Measurements from ENCODE around the gene CHTF18.

CHTF18 gene

GRCh38 chr16:793414-793813 is 5.0 kb downstream of the CHTF18 start:
- Histone ChIP-seq H3K9ac (ENCODE audit: low read depth, low read length, poor library complexity, severe bottlenecking) (no peak overlapping the region), H3K36me3 (ENCODE audit: insufficient read depth, low read length) (no peaks in the 10 kb centered on the region)
- TF ChIP-seq EZH2phosphoT487 (IDR thresholded peaks at IDR 0.05; ENCODE audit: borderline replicate concordance) (no peak), CTCF (conservative IDR thresholded peaks at IDR 0.05; ENCODE audit: low read length) (no peak)

GRCh38 chr16:794091-794822 is 5.8 kb downstream of the CHTF18 start:
- no peak overlapping the region for H3K4me3 ChIP-seq (ENCODE audit: low read length, poor library complexity, severe bottlenecking)
- H3K9ac ChIP-seq (ENCODE audit: low read depth, low read length, poor library complexity, severe bottlenecking) = no peak overlapping the region
- TF ChIP-seq EZH2phosphoT487 (IDR thresholded peaks at IDR 0.05; ENCODE audit: borderline replicate concordance) (no peak), CTCF (conservative IDR thresholded peaks at IDR 0.05; ENCODE audit: low read length) (no peak)
- H3K4me1 ChIP-seq (ENCODE audit: insufficient read depth, low read length, poor library complexity, severe bottlenecking) = no peaks in the 10 kb centered on the region
- H3K36me3 ChIP-seq (ENCODE audit: insufficient read depth, low read length) = no peaks in the 10 kb centered on the region
- no peaks in the 10 kb centered on the region for H3K9me2 ChIP-seq (replicated peaks; ENCODE audit: low read depth, low read length)
- no peak overlapping the region for H3K4me2 ChIP-seq (ENCODE audit: low read depth, low read length, poor library complexity, severe bottlenecking)
- peaks cover 7% of the 10 kb centered on the region; the same call in 1 of the 2 replicates for H3K79me2 ChIP-seq (ENCODE audit: insufficient read depth, low read length)
- H3K27me3 ChIP-seq (ENCODE audit: insufficient read depth, low read length, poor library complexity, severe bottlenecking) = no peaks in the 10 kb centered on the region
- H3K9me3 ChIP-seq (ENCODE audit: insufficient read depth, low read depth, low read length) = no peaks in the 10 kb centered on the region
- H3F3A ChIP-seq (ENCODE audit: low read depth) = no peaks in the 10 kb centered on the region
- H2AFZ ChIP-seq (ENCODE audit: low read length) = no peak overlapping the region
- no peaks in the 10 kb centered on the region for H4K20me1 ChIP-seq (ENCODE audit: insufficient read depth, low read length, poor library complexity, severe bottlenecking)

More at GRCh38 chr16:793414-793813, 5.0 kb downstream of the CHTF18 start:
- Histone ChIP-seq H3K9me3 (ENCODE audit: insufficient read depth, low read depth, low read length) (no peaks in the 10 kb centered on the region), H3K9me2 (replicated peaks; ENCODE audit: low read depth, low read length) (no peaks in the 10 kb centered on the region), H3K27me3 (ENCODE audit: insufficient read depth, low read length, poor library complexity, severe bottlenecking) (no peaks in the 10 kb centered on the region), H2AFZ (ENCODE audit: low read length) (no peak overlapping the region), H3K4me3 (ENCODE audit: low read length, poor library complexity, severe bottlenecking) (no peak overlapping the region), H3K4me2 (ENCODE audit: low read depth, low read length, poor library complexity, severe bottlenecking) (no peak overlapping the region), H3K79me2 (ENCODE audit: insufficient read depth, low read length) (peaks cover 14% of the 10 kb centered on the region; the same call in 1 of the 2 replicates), H4K20me1 (ENCODE audit: insufficient read depth, low read length, poor library complexity, severe bottlenecking) (no peaks in the 10 kb centered on the region), H3F3A (ENCODE audit: low read depth) (no peaks in the 10 kb centered on the region), H3K4me1 (ENCODE audit: insufficient read depth, low read length, poor library complexity, severe bottlenecking) (no peaks in the 10 kb centered on the region)

GRCh38 chr16:794853-795466 is 6.5 kb downstream of the CHTF18 start:
- Histone ChIP-seq H3K79me2 (ENCODE audit: insufficient read depth, low read length) (no peaks in the 10 kb centered on the region; the same call in 1 of the 2 replicates), H3K4me2 (ENCODE audit: low read depth, low read length, poor library complexity, severe bottlenecking) (no peak overlapping the region), H3F3A (ENCODE audit: low read depth) (no peaks in the 10 kb centered on the region), H3K9me2 (replicated peaks; ENCODE audit: low read depth, low read length) (no peaks in the 10 kb centered on the region), H3K9me3 (ENCODE audit: insufficient read depth, low read depth, low read length) (no peaks in the 10 kb centered on the region), H4K20me1 (ENCODE audit: insufficient read depth, low read length, poor library complexity, severe bottlenecking) (no peaks in the 10 kb centered on the region), H2AFZ (ENCODE audit: low read length) (no peak overlapping the region), H3K36me3 (ENCODE audit: insufficient read depth, low read length) (no peaks in the 10 kb centered on the region), H3K9ac (ENCODE audit: low read depth, low read length, poor library complexity, severe bottlenecking) (no peak overlapping the region), H3K4me1 (ENCODE audit: insufficient read depth, low read length, poor library complexity, severe bottlenecking) (no peaks in the 10 kb centered on the region), H3K27me3 (ENCODE audit: insufficient read depth, low read length, poor library complexity, severe bottlenecking) (no peaks in the 10 kb centered on the region), H3K4me3 (ENCODE audit: low read length, poor library complexity, severe bottlenecking) (no peak overlapping the region)
- TF ChIP-seq EZH2phosphoT487 (IDR thresholded peaks at IDR 0.05; ENCODE audit: borderline replicate concordance) (no peak), CTCF (conservative IDR thresholded peaks at IDR 0.05; ENCODE audit: low read length) (no peak)

Measured in Loucy (cell line).